HCT116 (cell line): ENCODE data around the gene LRRC4C. TPM values are rescaled to one million over a fixed set of nuclear protein-coding genes. Genes with fewer than 3 reads are reported as not detected.

ENCODE experiments used
- ATAC-seq: fragments of 200-7000 bp; cut with Tn5 transposase; 2 replicates; pipeline ENCODE4 v1.9.1; 2020; ENCODE audit warnings: mild to moderate bottlenecking, moderate library complexity
- BruUV-seq: library from RNA; stranded (reverse); fragments of 400-500 nt; replicated peaks from 2 replicates; lab custom pipeline; 2021; lab: Mats Ljungman, UMichigan
- CTCF ChIA-PET: fragments of 300-600 bp; sonication (Branson Sonifier 250); formaldehyde crosslinking; loops from one replicate; lab custom pipeline; 2021; ENCODE audit warnings: antibody characterized with exemption; lab: Charles Lee
- POLR2A ChIA-PET: fragments of 300-600, 350-600 bp; sonication (Branson Sonifier 250); formaldehyde crosslinking; loops from one replicate; lab custom pipeline; 2021; ENCODE audit warnings: antibody characterized with exemption; lab: Charles Lee
- RAD21 ChIA-PET, 2 experiments: fragments of 300-600 bp; sonication (Branson Sonifier 250); formaldehyde crosslinking; loops; one replicate each; lab custom pipeline; 2023; ENCODE audit warnings: low total read pairs in 2 of 2; ENCODE audit not compliant: uncharacterized antibody in 2 of 2, unreplicated experiment in 2 of 2, low non-redundant PET in 1 of 2; lab: Charles Lee
- DNase-seq: peaks from one replicate; pipeline ENCODE4 v3.0.0-alpha.2; 2010; ENCODE audit warnings: low read depth, low spot score
- H2AFZ ChIP-seq: fragments of 200-600 bp; shearing (Covaris generic), sonication (generic); 2 replicates; pipeline ENCODE4 v1.6.1; 2017; ENCODE audit warnings: low read depth, mixed run types, mixed read lengths, antibody characterized with exemption, low read length; ENCODE audit not compliant: poor library complexity, severe bottlenecking
- H3K27ac ChIP-seq: 2 replicates; pipeline ENCODE4 v1.5.1; 2012; ENCODE audit warnings: low read depth, low read length
- H3K27me3 ChIP-seq: fragments of 200-600 bp; sonication (generic); 2 replicates; pipeline ENCODE4 v1.6.1; 2016; ENCODE audit warnings: mixed run types, low read length, mixed read lengths; ENCODE audit not compliant: insufficient read depth
- H3K36me3 ChIP-seq, 2 experiments: fragments of 200-500 bp in 1 of 2; fragments of 200-600 bp in 1 of 2; sonication (Bioruptor generic) in 1 of 2; sonication (generic) in 1 of 2; 2 replicates each; pipeline versions ENCODE4 v1.5.1 to v1.6.1; 2014 to 2016; ENCODE audit warnings: low read length in 2 of 2, inconsistent platforms in 1 of 2, mixed read lengths in 1 of 2, mixed run types in 1 of 2; ENCODE audit not compliant: insufficient read depth in 2 of 2, control insufficient read depth in 1 of 2
- H3K4me1 ChIP-seq, 2 experiments: fragments of 200-600 bp in 1 of 2; sonication (generic) in 1 of 2; 2 replicates each; pipeline versions ENCODE4 v1.5.1 to v1.6.1; 2012 to 2017; ENCODE audit warnings: low read length in 2 of 2, inconsistent platforms in 1 of 2, mild to moderate bottlenecking in 1 of 2, mixed read lengths in 1 of 2, mixed run types in 1 of 2, moderate library complexity in 1 of 2; ENCODE audit not compliant: insufficient read depth in 2 of 2, control insufficient read depth in 1 of 2
- H3K4me2 ChIP-seq: fragments of 200-600 bp; sonication (generic); 2 replicates; pipeline ENCODE4 v1.6.1; 2017; ENCODE audit warnings: mixed run types, low read length, mixed read lengths
- H3K4me3 ChIP-seq, 2 experiments: fragments of 200-600 bp in 1 of 2; sonication (generic) in 1 of 2; replicated peaks in 1 of 2; 2 replicates each; pipeline ENCODE4 v1.5.1; 2011 to 2016; ENCODE audit warnings: low read length in 2 of 2, control low read depth in 1 of 2, low read depth in 1 of 2, mild to moderate bottlenecking in 1 of 2, mixed read lengths in 1 of 2, mixed run types in 1 of 2
- H3K79me2 ChIP-seq: fragments of 200-600 bp; sonication (generic); 2 replicates; pipeline ENCODE4 v1.6.1; 2017; ENCODE audit warnings: mild to moderate bottlenecking, mixed run types, low read length, moderate library complexity, mixed read lengths; ENCODE audit not compliant: insufficient read depth
- H3K9ac ChIP-seq: fragments of 200-600 bp; sonication (generic); 2 replicates; pipeline ENCODE4 v1.6.1; 2016; ENCODE audit warnings: low read length, mixed read lengths
- H3K9me2 ChIP-seq: fragments of 200-600 bp; sonication (generic), shearing (Covaris generic); 2 replicates; pipeline ENCODE4 v1.6.1; 2017; ENCODE audit warnings: mixed run types, mild to moderate bottlenecking, moderate library complexity; ENCODE audit not compliant: insufficient read depth
- H3K9me3 ChIP-seq, 2 experiments: fragments of 200-500 bp in 1 of 2; fragments of 200-600 bp in 1 of 2; sonication (Bioruptor generic) in 1 of 2; sonication (generic) in 1 of 2; 2 replicates each; pipeline ENCODE4 v1.6.1; 2014 to 2017; ENCODE audit warnings: low read length in 2 of 2, mixed read lengths in 2 of 2, inconsistent platforms in 1 of 2, low read depth in 1 of 2, mild to moderate bottlenecking in 1 of 2, mixed run types in 1 of 2, moderate library complexity in 1 of 2; ENCODE audit not compliant: control insufficient read depth in 1 of 2, insufficient read depth in 1 of 2
- H4K20me1 ChIP-seq: fragments of 200-600 bp; sonication (generic), shearing (Covaris generic); 2 replicates; pipeline ENCODE4 v1.6.1; 2017; ENCODE audit warnings: mixed run types, mild to moderate bottlenecking, moderate library complexity; ENCODE audit not compliant: insufficient read depth
- EGR1 ChIP-seq: IDR thresholded peaks from 2 replicates; pipeline ENCODE4 v1.6.1; 2012; ENCODE audit warnings: low read depth
- ELF1 ChIP-seq: IDR thresholded peaks from 2 replicates; pipeline ENCODE4 v1.6.1; 2012; ENCODE audit warnings: low read depth, borderline replicate concordance
- FOSL1 ChIP-seq: IDR thresholded peaks from 2 replicates; pipeline ENCODE4 v1.6.1; 2012; ENCODE audit warnings: low read depth
- JUND ChIP-seq: IDR thresholded peaks from 2 replicates; pipeline ENCODE4 v1.6.1; 2012
- POLR2A ChIP-seq: IDR thresholded peaks from 2 replicates; pipeline ENCODE4 v1.7.0; 2011; ENCODE audit warnings: borderline replicate concordance; ENCODE audit not compliant: insufficient read depth, insufficient read length; ENCODE audit errors: extremely low read depth
- POLR2AphosphoS5 ChIP-seq: IDR thresholded peaks from 2 replicates; pipeline ENCODE4 v1.6.1; 2011; ENCODE audit warnings: mild to moderate bottlenecking, low read depth, low read length, moderate library complexity
- REST ChIP-seq: IDR thresholded peaks from 2 replicates; pipeline ENCODE4 v1.6.1; 2012; ENCODE audit warnings: low read depth
- SIN3A ChIP-seq: IDR thresholded peaks from 2 replicates; pipeline ENCODE4 v1.6.1; 2012; ENCODE audit warnings: low read depth
- SP1 ChIP-seq: IDR thresholded peaks from 2 replicates; pipeline ENCODE4 v1.6.1; 2012; ENCODE audit warnings: low read depth
- SRF ChIP-seq: IDR thresholded peaks from 2 replicates; pipeline ENCODE4 v1.6.1; 2012; ENCODE audit warnings: low read depth
- TCF7L2 ChIP-seq: IDR thresholded peaks from 2 replicates; pipeline ENCODE4 v1.7.0; 2011; ENCODE audit warnings: borderline replicate concordance, inconsistent platforms; ENCODE audit not compliant: insufficient read depth, insufficient read length; ENCODE audit errors: extremely low read depth
- YY1 ChIP-seq: IDR thresholded peaks from 2 replicates; pipeline ENCODE4 v1.6.1; 2011; ENCODE audit warnings: low read length, low read depth, moderate library complexity, mild to moderate bottlenecking; ENCODE audit not compliant: insufficient replicate concordance; ENCODE audit errors: extremely low read depth
- ZBTB33 ChIP-seq: IDR thresholded peaks from 2 replicates; pipeline ENCODE4 v1.6.1; 2011; ENCODE audit warnings: mild to moderate bottlenecking, low read length, moderate library complexity; ENCODE audit not compliant: insufficient replicate concordance; ENCODE audit errors: extremely low read depth
- ZFX ChIP-seq: fragments of 450-650 bp; IDR thresholded peaks from 2 replicates; pipeline ENCODE4 v1.6.1; 2017
- ZNF274 ChIP-seq: fragments of 200-500 bp; sonication (Bioruptor generic); IDR thresholded peaks from 2 replicates; pipeline ENCODE4 v1.6.1; 2014; ENCODE audit warnings: mild to moderate bottlenecking, low read depth, low read length, inconsistent platforms
- intact Hi-C: fragments of 100-400 bp; cut with micrococcal nuclease; formaldehyde crosslinking; loops from 2 replicates; pipeline ENCODE4 v1.10.0; 2022
- total RNA-seq: library from RNA; stranded (reverse); gene quantifications from one replicate; pipeline ENCODE4 v1.2.1, GENCODE V29; 2021; ENCODE audit not compliant: unreplicated experiment
- TF ChIP-seq, protein P1 (sequence below): IDR thresholded peaks from 2 replicates; pipeline ENCODE4 v1.6.1; 2012
- TF ChIP-seq, protein P2 (sequence below), 3 experiments: fragments of 200-600 bp in 1 of 3; sonication (generic) in 1 of 3; IDR thresholded peaks in 2 of 3; conservative IDR thresholded peaks in 1 of 3; 2 replicates each; pipeline ENCODE4 v1.5.1; 2012 to 2017; ENCODE audit warnings: low read depth in 2 of 3, low read length in 2 of 3, antibody characterized with exemption in 1 of 3, borderline replicate concordance in 1 of 3, control low read depth in 1 of 3, mild to moderate bottlenecking in 1 of 3, mixed read lengths in 1 of 3, mixed run types in 1 of 3, moderate library complexity in 1 of 3; ENCODE audit not compliant: insufficient read depth in 1 of 3

LRRC4C gene
- total RNA-seq, 1 experiment from 2014 or later = not detected

DNA sequence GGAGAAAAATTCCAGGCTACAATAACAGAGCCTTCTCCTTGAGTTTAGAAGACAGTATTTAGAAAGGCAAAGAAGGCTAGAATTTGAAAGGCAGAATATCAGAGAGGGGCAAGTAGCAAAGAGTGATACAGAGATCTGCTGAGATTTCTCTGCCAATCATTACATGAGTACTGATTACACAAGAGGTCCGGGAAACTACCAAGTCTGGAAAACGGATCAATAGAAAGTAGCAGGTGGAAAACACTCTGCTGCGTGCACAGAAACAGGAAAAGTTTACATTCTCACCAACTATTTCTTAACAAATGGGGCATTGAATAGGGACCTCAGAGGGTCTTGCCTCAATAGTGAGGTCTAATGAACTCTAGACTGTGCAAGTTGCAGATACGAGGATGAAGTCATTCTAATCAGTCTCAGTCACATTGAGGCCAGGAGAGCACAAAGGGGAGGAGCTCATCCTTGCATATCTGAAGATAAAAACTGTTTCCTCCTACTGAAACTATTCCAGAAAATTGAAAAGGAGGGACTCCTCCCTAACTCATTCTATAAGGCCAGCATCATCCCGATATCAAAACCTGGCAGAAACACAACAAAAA lies 1099.2 kb downstream of the LRRC4C start:
- H3K9me3 ChIP-seq = peaks cover 10 to 20% of the 10 kb centered on the region in 2 experiments; a peak in 3 of 4 replicates
- no peak for TF ChIP-seq EGR1
- no peak for TF ChIP-seq SP1
- TF ChIP-seq FOSL1 = no peak
- TF ChIP-seq POLR2AphosphoS5 = no peak
- no peak for TF ChIP-seq JUND
- no peak for TF ChIP-seq TCF7L2
- no peak for TF ChIP-seq POLR2A
- TF ChIP-seq, protein P1, sequence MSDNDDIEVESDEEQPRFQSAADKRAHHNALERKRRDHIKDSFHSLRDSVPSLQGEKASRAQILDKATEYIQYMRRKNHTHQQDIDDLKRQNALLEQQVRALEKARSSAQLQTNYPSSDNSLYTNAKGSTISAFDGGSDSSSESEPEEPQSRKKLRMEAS = no peak
- TF ChIP-seq SIN3A = no peak
- TF ChIP-seq ZFX = no peak
- no peak for TF ChIP-seq YY1
- no peak for TF ChIP-seq ZNF274
- no peak for TF ChIP-seq ZBTB33
- TF ChIP-seq SRF = no peak
- no peak for TF ChIP-seq ELF1
- TF ChIP-seq REST = no peak
- TF ChIP-seq, protein P2, sequence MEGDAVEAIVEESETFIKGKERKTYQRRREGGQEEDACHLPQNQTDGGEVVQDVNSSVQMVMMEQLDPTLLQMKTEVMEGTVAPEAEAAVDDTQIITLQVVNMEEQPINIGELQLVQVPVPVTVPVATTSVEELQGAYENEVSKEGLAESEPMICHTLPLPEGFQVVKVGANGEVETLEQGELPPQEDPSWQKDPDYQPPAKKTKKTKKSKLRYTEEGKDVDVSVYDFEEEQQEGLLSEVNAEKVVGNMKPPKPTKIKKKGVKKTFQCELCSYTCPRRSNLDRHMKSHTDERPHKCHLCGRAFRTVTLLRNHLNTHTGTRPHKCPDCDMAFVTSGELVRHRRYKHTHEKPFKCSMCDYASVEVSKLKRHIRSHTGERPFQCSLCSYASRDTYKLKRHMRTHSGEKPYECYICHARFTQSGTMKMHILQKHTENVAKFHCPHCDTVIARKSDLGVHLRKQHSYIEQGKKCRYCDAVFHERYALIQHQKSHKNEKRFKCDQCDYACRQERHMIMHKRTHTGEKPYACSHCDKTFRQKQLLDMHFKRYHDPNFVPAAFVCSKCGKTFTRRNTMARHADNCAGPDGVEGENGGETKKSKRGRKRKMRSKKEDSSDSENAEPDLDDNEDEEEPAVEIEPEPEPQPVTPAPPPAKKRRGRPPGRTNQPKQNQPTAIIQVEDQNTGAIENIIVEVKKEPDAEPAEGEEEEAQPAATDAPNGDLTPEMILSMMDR (IDR thresholded peaks at IDR 0.05 in 2 of 3, conservative IDR thresholded peaks at IDR 0.05 in 1 of 3; ENCODE audit: borderline replicate concordance in 1 of 3, insufficient read depth in 1 of 3, low read depth in 2 of 3, low read length in 2 of 3) = no peak
- no TSS peak for BruUV-seq
- no peak overlapping the region for H3K27ac ChIP-seq
- H3K9ac ChIP-seq = no peak overlapping the region
- no peaks in the 10 kb centered on the region for H3K4me1 ChIP-seq
- CTCF ChIA-PET = no interaction called here
- H4K20me1 ChIP-seq = no peaks in the 10 kb centered on the region
- no peak for ATAC-seq
- H3K79me2 ChIP-seq = no peaks in the 10 kb centered on the region
- no peak overlapping the region for H3K4me3 ChIP-seq
- RAD21 ChIA-PET = no interaction called here
- intact Hi-C loops = no loop called here
- POLR2A ChIA-PET = no interaction called here
- no peaks in the 10 kb centered on the region for H3K36me3 ChIP-seq
- H3K9me2 ChIP-seq = no peaks in the 10 kb centered on the region
- no peak overlapping the region for H2AFZ ChIP-seq
- H3K4me2 ChIP-seq = no peak overlapping the region
- H3K27me3 ChIP-seq = no peaks in the 10 kb centered on the region
- DNase-seq = no peak
